Astrocyte (in vitro differentiated cells and primary cell): ENCODE data around the gene HECW1. TPM values are rescaled to one million over a fixed set of nuclear protein-coding genes. Genes with fewer than 3 reads are reported as not detected.

Source experiments
- DNase-seq: peaks from one replicate; pipeline ENCODE4 v3.0.0-alpha.2; 2010; ENCODE audit warnings: low read depth
- FAIRE-seq: peaks from 2 replicates; lab custom pipeline; 2011; peaks lifted over from hg19 to GRCh38; lab: Jason Lieb, UNC
- H2AFZ ChIP-seq: 2 replicates; pipeline ENCODE4 v1.6.0; 2012; ENCODE audit warnings: low read depth, low read length, inconsistent platforms
- H3K27ac ChIP-seq: 2 replicates; pipeline ENCODE4 v1.5.1; 2011; ENCODE audit warnings: low read depth, low read length, inconsistent platforms
- H3K27me3 ChIP-seq: 2 replicates; pipeline ENCODE4 v1.6.0; 2011; ENCODE audit warnings: low read length, inconsistent platforms; ENCODE audit not compliant: insufficient read depth
- H3K36me3 ChIP-seq: 2 replicates; pipeline ENCODE4 v1.5.1; 2011; ENCODE audit warnings: low read length, inconsistent platforms; ENCODE audit not compliant: insufficient read depth
- H3K4me1 ChIP-seq: 2 replicates; pipeline ENCODE4 v1.5.1; 2011; ENCODE audit warnings: low read length, inconsistent platforms; ENCODE audit not compliant: insufficient read depth
- H3K4me2 ChIP-seq: 2 replicates; pipeline ENCODE4 v1.6.0; 2012; ENCODE audit warnings: low read length, inconsistent platforms
- H3K4me3 ChIP-seq: 2 replicates; pipeline ENCODE4 v1.5.1; 2011; ENCODE audit warnings: low read depth, mild to moderate bottlenecking, low read length, inconsistent platforms; ENCODE audit not compliant: insufficient read depth
- H3K79me2 ChIP-seq: 2 replicates; pipeline ENCODE4 v1.6.0; 2012; ENCODE audit warnings: mild to moderate bottlenecking, low read length, inconsistent platforms; ENCODE audit not compliant: insufficient read depth
- H3K9ac ChIP-seq: 2 replicates; pipeline ENCODE4 v1.6.0; 2012; ENCODE audit warnings: mild to moderate bottlenecking, low read length, inconsistent platforms
- H3K9me3 ChIP-seq: 2 replicates; pipeline ENCODE4 v1.5.1; 2012; ENCODE audit warnings: low read depth, mild to moderate bottlenecking, low read length, inconsistent platforms; ENCODE audit not compliant: insufficient read depth
- H4K20me1 ChIP-seq: 2 replicates; pipeline ENCODE4 v1.6.0; 2012; ENCODE audit warnings: low read length, inconsistent platforms; ENCODE audit not compliant: insufficient read depth
- H3K27ac Mint-ChIP-seq: one replicate; pipeline ENCODE4 v1.8.0; 2021; ENCODE audit warnings: mild to moderate bottlenecking, mixed read lengths; ENCODE audit not compliant: unreplicated experiment
- H3K27me3 Mint-ChIP-seq: one replicate; pipeline ENCODE4 v1.8.0; 2021; ENCODE audit warnings: low read depth, mixed read lengths; ENCODE audit not compliant: unreplicated experiment
- H3K36me3 Mint-ChIP-seq: one replicate; pipeline ENCODE4 v1.8.0; 2021; ENCODE audit warnings: low read depth, mixed read lengths; ENCODE audit not compliant: unreplicated experiment
- H3K4me1 Mint-ChIP-seq: one replicate; pipeline ENCODE4 v1.8.0; 2021; ENCODE audit warnings: low read depth, mixed read lengths; ENCODE audit not compliant: unreplicated experiment
- H3K4me3 Mint-ChIP-seq: one replicate; pipeline ENCODE4 v1.8.0; 2021; ENCODE audit warnings: mild to moderate bottlenecking, moderate library complexity, mixed read lengths; ENCODE audit not compliant: unreplicated experiment
- H3K9me3 Mint-ChIP-seq: one replicate; pipeline ENCODE4 v1.8.0; 2021; ENCODE audit warnings: mild to moderate bottlenecking, mixed read lengths; ENCODE audit not compliant: unreplicated experiment
- CTCF ChIP-seq: IDR thresholded peaks from 2 replicates; pipeline ENCODE4 v1.5.1; 2011; ENCODE audit warnings: low read depth, mild to moderate bottlenecking, inconsistent platforms, low read length, moderate library complexity; ENCODE audit not compliant: insufficient read depth
- EZH2 ChIP-seq: IDR thresholded peaks from 2 replicates; pipeline ENCODE4 v1.6.1; 2012; ENCODE audit warnings: mild to moderate bottlenecking, low read length, inconsistent platforms; ENCODE audit not compliant: insufficient read depth
- total RNA-seq: library from RNA; stranded (reverse); gene quantifications from 2 replicates; pipeline ENCODE4 v1.2.1, GENCODE V29; 2021

Gene HECW1
- total RNA-seq, 1 donor from 2014 or later = 3.3 TPM

GRCh38 chr7:43211286-43211685 lies 98.8 kb downstream of the HECW1 start:
- peak overlapping the region; percentile 32 for H2AFZ ChIP-seq
- H3K4me3 Mint-ChIP-seq = no peak overlapping the region
- H3K36me3 ChIP-seq = no peaks in the 10 kb centered on the region
- peak overlapping the region; percentile 83 for H3K27ac Mint-ChIP-seq
- H4K20me1 ChIP-seq = no peaks in the 10 kb centered on the region
- H3K9me3 ChIP-seq = no peaks in the 10 kb centered on the region
- H3K27me3 ChIP-seq = no peaks in the 10 kb centered on the region
- H3K36me3 Mint-ChIP-seq = no peaks in the 10 kb centered on the region
- no peak for FAIRE-seq
- H3K9me3 Mint-ChIP-seq = no peaks in the 10 kb centered on the region
- H3K4me1 Mint-ChIP-seq = peaks cover 10% of the 10 kb centered on the region
- no peaks in the 10 kb centered on the region for H3K27me3 Mint-ChIP-seq
- no peak overlapping the region for H3K27ac ChIP-seq
- H3K4me3 ChIP-seq = no peak overlapping the region
- no peak overlapping the region for H3K9ac ChIP-seq
- H3K79me2 ChIP-seq = no peaks in the 10 kb centered on the region
- H3K4me1 ChIP-seq = peaks cover 5% of the 10 kb centered on the region
- peak overlapping the region; percentile 36 for H3K4me2 ChIP-seq
- TF ChIP-seq CTCF (no peak), EZH2 (no peak)
- DNase-seq = no peak

- no peaks in the 10 kb centered on the region for H3K9me3 Mint-ChIP-seq
- peaks cover 10% of the 10 kb centered on the region for H3K4me1 Mint-ChIP-seq
Measured at GRCh38 chr7:43211693-43212092, 99.2 kb downstream of the HECW1 start.

More at GRCh38 chr7:43211693-43212092, 99.2 kb downstream of the HECW1 start:
- peak overlapping the region; percentile 6 for H3K4me3 Mint-ChIP-seq
- H3K9ac ChIP-seq = no peak overlapping the region
- no peaks in the 10 kb centered on the region for H3K27me3 Mint-ChIP-seq
- H3K27ac Mint-ChIP-seq = peak overlapping the region; percentile 83
- H3K4me2 ChIP-seq = peak overlapping the region; percentile 36
- no peak overlapping the region for H3K27ac ChIP-seq
- TF ChIP-seq CTCF (no peak), EZH2 (no peak)
- no peaks in the 10 kb centered on the region for H3K27me3 ChIP-seq
- DNase-seq (peak; percentile 46), FAIRE-seq (peak; percentile 80)
- no peaks in the 10 kb centered on the region for H3K9me3 ChIP-seq
- no peaks in the 10 kb centered on the region for H3K36me3 ChIP-seq
- no peaks in the 10 kb centered on the region for H3K36me3 Mint-ChIP-seq
- H3K79me2 ChIP-seq = no peaks in the 10 kb centered on the region
- peaks cover 5% of the 10 kb centered on the region for H3K4me1 ChIP-seq
- H3K4me3 ChIP-seq = no peak overlapping the region
- no peaks in the 10 kb centered on the region for H4K20me1 ChIP-seq
- no peak overlapping the region for H2AFZ ChIP-seq
